Mesenchymal stem cell (in vitro differentiated cells and primary cell): ENCODE data around the gene CADPS.

Experiments
- DNase-seq: peaks from one replicate; pipeline ENCODE4 v3.0.0-alpha.2; 2013
- H2AFZ ChIP-seq: one replicate; pipeline ENCODE4 v1.6.1; 2013; ENCODE audit warnings: low read depth, mild to moderate bottlenecking, control low read depth, inconsistent platforms, low read length, moderate library complexity
- H2AK5ac ChIP-seq: 2 replicates; pipeline ENCODE4 v1.6.1; 2013; ENCODE audit warnings: low read length, moderate library complexity, mild to moderate bottlenecking, inconsistent platforms; ENCODE audit not compliant: severe bottlenecking
- H2BK120ac ChIP-seq: one replicate; pipeline ENCODE4 v1.6.1; 2013; ENCODE audit warnings: low read depth, mild to moderate bottlenecking, inconsistent platforms, low read length, moderate library complexity
- H2BK12ac ChIP-seq, 2 experiments: one replicate each; pipeline ENCODE4 v1.6.1; 2013; ENCODE audit warnings: inconsistent platforms in 2 of 2, low read length in 2 of 2, mild to moderate bottlenecking in 2 of 2, moderate library complexity in 2 of 2, control low read depth in 1 of 2
- H2BK15ac ChIP-seq: one replicate; pipeline ENCODE4 v1.6.1; 2013; ENCODE audit warnings: mild to moderate bottlenecking, low read depth, inconsistent platforms; ENCODE audit not compliant: poor library complexity, severe bottlenecking
- H2BK5ac ChIP-seq: 2 replicates; pipeline ENCODE4 v1.6.1; 2013; ENCODE audit warnings: low read depth, mild to moderate bottlenecking, low read length, control low read depth, inconsistent platforms; ENCODE audit not compliant: poor library complexity, severe bottlenecking
- H3K14ac ChIP-seq, 2 experiments: one replicate each; pipeline ENCODE4 v1.6.1; 2013; ENCODE audit warnings: inconsistent platforms in 2 of 2, low read length in 2 of 2, control low read depth in 1 of 2, mild to moderate bottlenecking in 1 of 2, moderate library complexity in 1 of 2
- H3K18ac ChIP-seq, 2 experiments: one replicate each; pipeline ENCODE4 v1.6.1; 2013; ENCODE audit warnings: inconsistent platforms in 2 of 2, low read length in 2 of 2, control low read depth in 1 of 2, low read depth in 1 of 2, mild to moderate bottlenecking in 1 of 2
- H3K23ac ChIP-seq, 2 experiments: one replicate each; pipeline ENCODE4 v1.6.1; 2013; ENCODE audit warnings: inconsistent platforms in 2 of 2, low read length in 2 of 2, mild to moderate bottlenecking in 2 of 2, moderate library complexity in 2 of 2, control low read depth in 1 of 2
- H3K27ac ChIP-seq: 2 replicates; pipeline ENCODE4 v1.5.1; 2013; ENCODE audit warnings: mild to moderate bottlenecking, moderate library complexity, low read length, control low read depth, inconsistent platforms; ENCODE audit not compliant: poor library complexity, severe bottlenecking
- H3K27me3 ChIP-seq, 2 experiments: 2 replicates each; pipeline versions ENCODE4 v1.6.1 to v1.7.0; 2013; ENCODE audit warnings: low read length in 2 of 2, mild to moderate bottlenecking in 2 of 2, moderate library complexity in 2 of 2, control low read depth in 1 of 2, inconsistent platforms in 1 of 2; ENCODE audit not compliant: control insufficient read depth in 1 of 2, insufficient read depth in 1 of 2
- H3K36me3 ChIP-seq, 2 experiments: 2 replicates each; pipeline versions ENCODE4 v1.6.1 to v1.7.0; 2013; ENCODE audit warnings: low read length in 2 of 2, control low read depth in 1 of 2, inconsistent platforms in 1 of 2, low read depth in 1 of 2, mild to moderate bottlenecking in 1 of 2; ENCODE audit not compliant: insufficient read depth in 2 of 2, control insufficient read depth in 1 of 2
- H3K4ac ChIP-seq, 2 experiments: one replicate each; pipeline ENCODE4 v1.6.1; 2013; ENCODE audit warnings: inconsistent platforms in 2 of 2, low read length in 2 of 2, mild to moderate bottlenecking in 2 of 2, moderate library complexity in 2 of 2, control low read depth in 1 of 2, low read depth in 1 of 2
- H3K4me1 ChIP-seq: 2 replicates; pipeline ENCODE4 v1.6.1; 2013; ENCODE audit warnings: low read depth, low read length, control low read depth; ENCODE audit not compliant: control insufficient read depth, insufficient read depth
- H3K4me2 ChIP-seq: 2 replicates; pipeline ENCODE4 v1.6.1; 2013; ENCODE audit warnings: low read length, mild to moderate bottlenecking, inconsistent platforms; ENCODE audit not compliant: poor library complexity, severe bottlenecking
- H3K4me3 ChIP-seq, 2 experiments: 2 replicates each; pipeline versions ENCODE4 v1.5.1 to v1.7.0; 2013; ENCODE audit warnings: low read length in 2 of 2, mild to moderate bottlenecking in 2 of 2, control low read depth in 1 of 2, low read depth in 1 of 2; ENCODE audit not compliant: insufficient read depth in 1 of 2
- H3K79me1 ChIP-seq: replicated peaks from 2 replicates; pipeline ENCODE4 v1.6.1; 2013; ENCODE audit warnings: mild to moderate bottlenecking, control low read depth, low read length, inconsistent platforms; ENCODE audit not compliant: poor library complexity, severe bottlenecking
- H3K9ac ChIP-seq: 2 replicates; pipeline ENCODE4 v1.7.0; 2013; ENCODE audit warnings: mild to moderate bottlenecking, low read length, moderate library complexity
- H3K9me3 ChIP-seq: 2 replicates; pipeline ENCODE4 v1.7.0; 2013; ENCODE audit warnings: mild to moderate bottlenecking, low read length; ENCODE audit not compliant: control insufficient read depth
- H4K8ac ChIP-seq: one replicate; pipeline ENCODE4 v1.6.1; 2013; ENCODE audit warnings: inconsistent platforms, mild to moderate bottlenecking, low read length, moderate library complexity
- H4K91ac ChIP-seq: one replicate; pipeline ENCODE4 v1.6.1; 2013; ENCODE audit warnings: mild to moderate bottlenecking, low read length, inconsistent platforms
- WGBS: methylation state at CpG from one replicate; pipeline ENCODE4 v1.1.7; 2013; ENCODE audit warnings: mixed read lengths; 5-methylcytosine and 5-hydroxymethylcytosine counted together

Gene CADPS

GRCh38 chr3:62366126-62366484 lies 509.1 kb downstream of the CADPS start:
- no peak overlapping the region for H3K18ac ChIP-seq
- H2BK15ac ChIP-seq: no peak overlapping the region
- H3K27me3 ChIP-seq: peaks cover 77 to 86% of the 10 kb centered on the region in 2 experiments
- no peak overlapping the region for H3K4me3 ChIP-seq
- H3K79me1 ChIP-seq: no peaks in the 10 kb centered on the region
- no peak overlapping the region for H3K14ac ChIP-seq
- no peak overlapping the region for H3K9ac ChIP-seq
- no peak overlapping the region for H3K27ac ChIP-seq
- no peaks in the 10 kb centered on the region for H3K36me3 ChIP-seq
- no peak overlapping the region for H2AK5ac ChIP-seq
- no peak for DNase-seq
- WGBS: 18% methylated on average over 3 of the region's 4 CpGs
- no peak overlapping the region for H4K91ac ChIP-seq
- no peak overlapping the region for H3K4ac ChIP-seq
- H2BK120ac ChIP-seq: no peak overlapping the region
- H4K8ac ChIP-seq: no peak overlapping the region
- H2BK12ac ChIP-seq: no peak overlapping the region
- no peak overlapping the region for H3K23ac ChIP-seq
- peaks cover 3% of the 10 kb centered on the region for H3K9me3 ChIP-seq
- H3K4me1 ChIP-seq: peaks cover 16% of the 10 kb centered on the region
- no peak overlapping the region for H2AFZ ChIP-seq
- H2BK5ac ChIP-seq: no peak overlapping the region
- no peak overlapping the region for H3K4me2 ChIP-seq

DNA sequence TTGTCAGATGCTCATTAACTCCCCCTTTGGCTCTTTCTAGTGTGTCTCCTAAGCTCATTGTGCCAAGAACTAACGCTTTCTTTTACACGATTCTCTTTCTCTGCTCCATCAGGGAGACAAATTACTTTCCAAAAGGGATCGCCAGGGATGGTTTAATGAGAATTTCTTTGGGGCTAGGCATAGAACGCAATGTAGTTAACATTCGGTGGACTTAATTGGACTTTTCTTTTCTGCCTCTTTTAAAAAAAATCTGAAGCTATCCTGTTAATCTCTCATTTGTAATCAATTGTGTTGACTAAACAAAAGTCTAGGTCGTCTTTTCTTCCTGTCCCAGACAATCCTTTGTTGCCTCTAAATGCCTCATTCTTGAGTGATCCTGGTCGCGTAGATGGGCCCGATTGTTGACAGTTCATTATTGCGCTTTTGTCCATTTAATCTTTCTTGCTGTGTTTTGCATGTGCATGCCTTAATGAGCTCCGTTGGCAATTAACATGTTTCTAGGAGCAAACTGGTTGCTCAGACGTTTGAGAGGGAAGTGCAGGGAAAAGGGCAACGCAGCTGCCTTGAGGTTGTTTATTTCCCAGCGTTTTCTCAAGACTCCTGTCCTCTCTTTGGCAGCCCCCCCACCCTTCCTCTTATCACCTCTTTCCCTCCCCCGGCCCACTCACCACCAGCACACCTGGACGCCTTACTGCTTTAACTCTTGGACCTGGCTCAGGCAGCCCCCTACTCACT lies 509.7 kb downstream of the CADPS start:
- Histone ChIP-seq H3K27ac (no peak overlapping the region), H3K36me3 (no peaks in the 10 kb centered on the region), H2BK15ac (no peak overlapping the region), H4K8ac (no peak overlapping the region), H3K9me3 (peaks cover 3% of the 10 kb centered on the region), H2BK120ac (no peak overlapping the region), H3K18ac (no peak overlapping the region), H3K4ac (no peak overlapping the region), H3K79me1 (no peaks in the 10 kb centered on the region), H3K4me2 (no peak overlapping the region), H2AK5ac (no peak overlapping the region), H2BK5ac (no peak overlapping the region), H3K9ac (no peak overlapping the region), H2AFZ (no peak overlapping the region), H3K14ac (no peak overlapping the region), H2BK12ac (no peak overlapping the region), H3K4me1 (peaks cover 12% of the 10 kb centered on the region), H4K91ac (no peak overlapping the region), H3K27me3 (peaks cover 72 to 83% of the 10 kb centered on the region in 2 experiments), H3K23ac (no peak overlapping the region), H3K4me3 (no peak overlapping the region)
- DNase-seq: no peak
- whole genome bisulfite sequencing: 6% methylated on average over 15 of the region's 16 CpGs

GRCh38 chr3:62364191-62364590 lies 511.0 kb downstream of the CADPS start:
- Histone ChIP-seq H3K4me3 (no peak overlapping the region), H2AFZ (no peak overlapping the region), H2AK5ac (no peak overlapping the region), H3K9ac (no peak overlapping the region), H3K9me3 (peaks cover 3% of the 10 kb centered on the region), H3K36me3 (no peaks in the 10 kb centered on the region), H3K18ac (no peak overlapping the region), H2BK12ac (no peak overlapping the region), H3K4ac (no peak overlapping the region), H4K91ac (no peak overlapping the region), H3K79me1 (no peaks in the 10 kb centered on the region), H4K8ac (no peak overlapping the region), H3K27ac (no peak overlapping the region), H3K4me2 (no peak overlapping the region), H3K14ac (no peak overlapping the region), H2BK15ac (no peak overlapping the region), H3K23ac (no peak overlapping the region), H2BK120ac (no peak overlapping the region), H3K4me1 (peaks cover 7% of the 10 kb centered on the region), H3K27me3 (peaks cover 65 to 76% of the 10 kb centered on the region in 2 experiments), H2BK5ac (no peak overlapping the region)
- DNase-seq: no peak

- H3K18ac ChIP-seq: no peak overlapping the region
- no peak overlapping the region for H2AFZ ChIP-seq
- H4K8ac ChIP-seq: no peak overlapping the region
- H4K91ac ChIP-seq: no peak overlapping the region
- no peak overlapping the region for H2BK15ac ChIP-seq
- H3K27me3 ChIP-seq: peaks cover 60 to 70% of the 10 kb centered on the region in 2 experiments
- no peak overlapping the region for H3K14ac ChIP-seq
- H3K4me2 ChIP-seq: no peak overlapping the region
- DNase-seq: no peak
- WGBS: 79% methylated on average over 4 of the region's 6 CpGs
- H3K4me1 ChIP-seq: no peaks in the 10 kb centered on the region
- H2BK120ac ChIP-seq: no peak overlapping the region
- no peak overlapping the region for H3K4ac ChIP-seq
- H2AK5ac ChIP-seq: no peak overlapping the region
- no peak overlapping the region for H3K27ac ChIP-seq
- no peak overlapping the region for H3K23ac ChIP-seq
- H2BK5ac ChIP-seq: no peak overlapping the region
- H3K9me3 ChIP-seq: peaks cover 3% of the 10 kb centered on the region
- H3K4me3 ChIP-seq: no peak overlapping the region
- H3K36me3 ChIP-seq: no peaks in the 10 kb centered on the region
- no peak overlapping the region for H3K9ac ChIP-seq
- H2BK12ac ChIP-seq: no peak overlapping the region
- H3K79me1 ChIP-seq: no peaks in the 10 kb centered on the region
Measured at GRCh38 chr3:62363275-62363674, 511.9 kb downstream of the CADPS start.
